Tibial nerve (tissue), 3 donors: Measurements from ENCODE around the gene VRK3.

Experiments used
- CTCF ChIP-seq, 5 experiments: fragments of 200-600 bp in 3 of 5; fragments of 450-650 bp in 2 of 5; sonication (generic) in 3 of 5; IDR thresholded peaks; one replicate each; pipeline ENCODE4 v1.5.1; 2016 to 2019; ENCODE audit warnings: antibody characterized with exemption in 5 of 5, mild to moderate bottlenecking in 3 of 5, moderate library complexity in 2 of 5
- POLR2A ChIP-seq, 2 donors: fragments of 450-650 bp; IDR thresholded peaks; one replicate each; pipeline ENCODE4 v1.6.1; 2017; ENCODE audit warnings: antibody characterized with exemption in 2 of 2, mild to moderate bottlenecking in 2 of 2, moderate library complexity in 2 of 2

- TF ChIP-seq CTCF (IDR thresholded peaks at IDR 0.05), result no peak
- no peak for TF ChIP-seq POLR2A (IDR thresholded peaks at IDR 0.05)
Measured at GRCh38 chr19:49939721-49940481, 85.3 kb downstream of the VRK3 start.
